DND-41 (cell line): ENCODE measurements around the gene GPR12.

ENCODE experiments used
- ATAC-seq: fragments of 200-7000 bp; cut with Tn5 transposase; 3 replicates; pipeline ENCODE4 v1.9.1; 2021; ENCODE audit warnings: low read depth; ENCODE audit not compliant: insufficient read depth
- DNase-seq: peaks from one replicate; pipeline ENCODE4 v3.0.0-alpha.2; 2020
- H2AFZ ChIP-seq: 2 replicates; pipeline ENCODE4 v1.6.0; 2012; ENCODE audit warnings: low read depth, low read length
- H3K27ac ChIP-seq: 2 replicates; pipeline ENCODE4 v1.5.1; 2012; ENCODE audit warnings: low read length, inconsistent platforms
- H3K27me3 ChIP-seq: fragments of 200-600 bp; sonication (generic); 2 replicates; pipeline ENCODE4 v1.6.0; 2012; ENCODE audit warnings: low read length, mild to moderate bottlenecking, inconsistent platforms; ENCODE audit not compliant: insufficient read depth, poor library complexity
- H3K36me3 ChIP-seq: 2 replicates; pipeline ENCODE4 v1.5.1; 2012; ENCODE audit warnings: low read length, inconsistent platforms; ENCODE audit not compliant: insufficient read depth
- H3K4me1 ChIP-seq: 2 replicates; pipeline ENCODE4 v1.5.1; 2012; ENCODE audit warnings: mild to moderate bottlenecking, low read length; ENCODE audit not compliant: insufficient read depth
- H3K4me2 ChIP-seq: 2 replicates; pipeline ENCODE4 v1.6.0; 2012; ENCODE audit warnings: mild to moderate bottlenecking, moderate library complexity, low read length, inconsistent platforms; ENCODE audit not compliant: insufficient read depth
- H3K4me3 ChIP-seq, 2 experiments: fragments of 200-600 bp in 1 of 2; shearing (Covaris generic) in 1 of 2; 2 replicates each; pipeline ENCODE4 v1.5.1; 2012 to 2016; ENCODE audit warnings: inconsistent platforms in 2 of 2, low read length in 2 of 2, mild to moderate bottlenecking in 2 of 2, low read depth in 1 of 2, moderate library complexity in 1 of 2
- H3K79me2 ChIP-seq: 2 replicates; pipeline ENCODE4 v1.6.0; 2012; ENCODE audit warnings: low read length, inconsistent platforms; ENCODE audit not compliant: insufficient read depth
- H3K9ac ChIP-seq: 2 replicates; pipeline ENCODE4 v1.6.0; 2012; ENCODE audit warnings: low read depth, mild to moderate bottlenecking, inconsistent platforms, low read length, moderate library complexity
- H3K9me3 ChIP-seq: 2 replicates; pipeline ENCODE4 v1.5.1; 2012; ENCODE audit warnings: low read length, moderate library complexity, mild to moderate bottlenecking, inconsistent platforms; ENCODE audit not compliant: insufficient read depth, severe bottlenecking
- H4K20me1 ChIP-seq: 2 replicates; pipeline ENCODE4 v1.6.0; 2012; ENCODE audit warnings: low read length; ENCODE audit not compliant: insufficient read depth
- CTCF ChIP-seq: IDR thresholded peaks from 2 replicates; pipeline ENCODE4 v1.5.1; 2012; ENCODE audit warnings: borderline replicate concordance, low read length, moderate library complexity, mild to moderate bottlenecking; ENCODE audit not compliant: poor library complexity, severe bottlenecking; ENCODE audit errors: extremely low read depth
- EZH2 ChIP-seq: IDR thresholded peaks from 3 replicates; pipeline ENCODE4 v1.6.1; 2012; ENCODE audit warnings: borderline replicate concordance, low read depth, mild to moderate bottlenecking, moderate library complexity, low read length, inconsistent platforms; ENCODE audit not compliant: severe bottlenecking

The GPR12 gene

DNA sequence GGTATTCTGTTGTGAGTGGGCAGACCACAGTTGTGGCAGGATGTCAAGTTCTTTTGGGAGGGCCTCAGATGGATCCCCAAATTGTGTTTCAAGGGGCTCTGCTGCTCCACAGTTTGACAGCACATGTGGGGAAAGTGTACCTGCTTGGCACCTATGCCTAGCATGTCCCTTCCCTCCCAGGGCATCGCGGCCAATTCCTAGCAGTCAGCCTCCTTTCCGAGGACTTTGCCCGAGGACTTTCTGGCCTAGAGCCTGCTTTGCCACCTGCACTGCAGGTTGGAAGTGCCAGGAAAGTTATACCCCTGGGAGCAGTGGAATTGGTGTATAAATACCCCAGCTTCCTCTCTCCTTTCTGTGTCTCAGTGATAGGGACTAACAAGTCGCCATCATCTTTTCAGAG lies 11.9 kb upstream of the GPR12 start:
- no peak for ATAC-seq
- Histone ChIP-seq H3K27ac (no peak overlapping the region), H4K20me1 (no peaks in the 10 kb centered on the region), H3K9me3 (no peaks in the 10 kb centered on the region), H3K27me3 (no peaks in the 10 kb centered on the region), H3K4me2 (no peak overlapping the region), H3K36me3 (no peaks in the 10 kb centered on the region), H2AFZ (no peak overlapping the region), H3K9ac (no peak overlapping the region), H3K4me3 (no peak overlapping the region), H3K79me2 (no peaks in the 10 kb centered on the region), H3K4me1 (no peaks in the 10 kb centered on the region)
- no peak for TF ChIP-seq CTCF
- TF ChIP-seq EZH2 = no peak
- DNase-seq = no peak

DNA sequence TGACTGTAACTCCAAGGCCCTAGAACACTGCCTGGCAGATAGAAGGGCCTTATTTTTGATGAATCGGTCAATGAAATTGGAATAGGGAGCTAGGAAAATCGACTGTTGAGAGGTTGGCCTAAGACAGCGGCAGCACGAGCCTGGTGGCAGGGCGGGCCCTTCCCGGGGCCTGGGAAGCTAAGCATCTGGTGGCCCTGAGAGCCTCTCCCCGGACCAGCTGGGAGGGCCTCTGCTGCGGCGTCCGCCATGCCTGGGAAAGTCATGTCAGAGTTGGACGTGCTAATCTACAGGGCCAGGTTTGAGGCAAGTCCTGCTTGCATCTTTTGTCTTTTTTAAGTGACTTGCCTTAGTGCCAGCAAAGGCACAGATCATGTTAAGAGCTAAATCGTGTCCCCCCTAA lies 11.2 kb upstream of the GPR12 start:
- Histone ChIP-seq H4K20me1 (no peaks in the 10 kb centered on the region), H2AFZ (no peak overlapping the region), H3K79me2 (no peaks in the 10 kb centered on the region), H3K27me3 (no peaks in the 10 kb centered on the region), H3K4me2 (no peak overlapping the region), H3K27ac (no peak overlapping the region), H3K4me3 (no peak overlapping the region), H3K9ac (no peak overlapping the region), H3K4me1 (no peaks in the 10 kb centered on the region), H3K9me3 (no peaks in the 10 kb centered on the region), H3K36me3 (no peaks in the 10 kb centered on the region)
- no peak for TF ChIP-seq CTCF
- TF ChIP-seq EZH2 = no peak
- DNase-seq (no peak), ATAC-seq (no peak)

- Histone ChIP-seq H3K4me1 (no peaks in the 10 kb centered on the region), H3K4me2 (no peak overlapping the region), H2AFZ (no peak overlapping the region), H3K9ac (no peak overlapping the region), H3K27me3 (peaks cover 11% of the 10 kb centered on the region), H3K4me3 (no peak overlapping the region), H3K79me2 (no peaks in the 10 kb centered on the region), H3K36me3 (no peaks in the 10 kb centered on the region), H4K20me1 (no peaks in the 10 kb centered on the region), H3K9me3 (no peaks in the 10 kb centered on the region), H3K27ac (no peak overlapping the region)
- ATAC-seq (no peak), DNase-seq (no peak)
- TF ChIP-seq EZH2 (no peak), CTCF (no peak)
Measured at GRCh38 chr13:26762745-26763345, 2.3 kb upstream of the GPR12 start.
